Stromal cell of bone marrow (primary cell): ENCODE measurements around the gene OTOP1.
"Not testable (repeated sequence)": the region's sequence is repeated elsewhere in the genome, so short reads cannot be mapped to it uniquely, and the experiment has no call there.

Experiments used
- DNase-seq: peaks from one replicate; pipeline ENCODE4 v3.0.0-alpha.2; 2012; ENCODE audit warnings: low read depth

The OTOP1 gene

DNA sequence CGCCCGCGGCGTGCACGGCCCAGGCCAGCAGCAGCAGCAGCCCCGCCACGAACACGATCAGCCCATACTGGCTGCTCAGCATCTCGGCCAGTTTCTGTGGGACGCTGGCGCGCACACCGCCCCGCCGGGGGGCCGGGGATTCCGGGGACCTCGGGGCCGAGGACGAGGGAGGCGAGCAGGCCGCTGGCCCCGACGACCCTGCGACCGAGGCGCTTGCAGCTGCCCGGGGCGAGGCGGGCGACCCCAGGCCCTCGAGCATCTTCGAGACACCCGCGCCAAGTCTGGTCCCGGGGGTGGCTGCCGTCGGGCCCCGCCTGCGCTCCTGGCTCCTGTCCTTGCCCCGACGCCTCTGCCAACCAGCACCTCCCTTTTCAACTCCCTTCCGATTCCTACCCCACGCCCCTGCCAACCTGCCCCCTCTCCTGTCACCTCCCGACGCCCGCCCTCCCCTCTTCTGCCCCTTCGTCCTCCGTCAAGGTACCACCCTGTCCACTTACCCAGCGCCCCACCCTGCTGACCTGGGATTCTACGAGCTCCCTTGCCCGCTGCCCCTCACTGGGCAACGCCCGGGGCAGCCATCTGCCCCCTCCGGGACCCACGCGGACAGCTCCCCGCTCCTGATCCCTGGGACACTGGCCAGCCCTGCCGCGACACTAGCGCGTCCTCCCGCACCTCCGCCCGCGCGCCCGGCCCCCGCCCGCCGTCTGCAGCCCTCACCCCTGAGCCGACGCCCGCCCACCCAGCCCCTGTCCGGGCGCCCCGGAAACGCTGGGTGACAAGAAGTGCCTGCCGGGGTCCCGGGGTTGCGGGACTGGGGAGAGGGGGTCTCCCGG is at the start of gene OTOP1:
OTOP1 (minus strand) TSS at position 324 of the 833 bp plus-strand sequence; CDS start at position 259, 65 bp downstream.
- no peak for DNase-seq

- no peak for DNase-seq
Measured at GRCh38 chr4:4274226-4274625, 47.5 kb upstream of the OTOP1 start.

DNA sequence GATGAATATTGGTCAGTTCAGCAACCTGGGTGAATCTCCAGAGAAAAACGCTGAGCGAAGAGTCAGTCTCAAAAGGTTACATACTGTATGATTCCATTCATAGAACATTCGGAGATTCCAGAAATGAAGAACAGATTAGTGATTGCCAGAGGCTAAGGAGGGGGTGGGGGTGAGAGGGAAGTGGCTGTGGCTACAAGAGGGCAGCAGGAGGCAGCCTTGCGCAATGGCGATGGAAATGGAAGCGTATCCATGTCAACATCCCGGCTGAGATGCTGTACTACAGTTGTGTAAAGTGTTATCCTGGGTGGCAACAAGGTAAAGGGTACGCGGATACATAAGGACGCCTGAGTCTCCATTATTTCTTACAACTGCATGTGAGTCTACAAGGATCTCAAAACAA is 45.2 kb upstream of the OTOP1 start:
- DNase-seq: no peak

DNA sequence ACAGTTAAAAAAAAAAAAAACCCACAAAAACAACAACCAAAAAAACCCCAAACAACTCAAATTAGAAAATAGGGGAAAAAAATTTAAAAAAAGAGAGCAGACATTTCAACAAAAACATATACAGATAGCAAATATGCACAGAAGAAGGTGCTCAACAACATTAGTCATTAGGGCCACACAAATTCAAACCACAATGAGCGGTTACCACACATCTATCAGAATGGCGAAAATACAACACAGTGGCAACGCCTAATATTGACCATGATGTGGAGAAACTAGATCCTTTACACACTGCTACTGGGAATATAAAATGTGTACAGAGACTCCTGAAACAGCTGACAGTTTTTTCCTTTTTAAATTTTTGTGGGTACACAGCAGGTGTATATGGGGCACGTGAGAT is 43.8 kb upstream of the OTOP1 start:
- no peak for DNase-seq

- no peak for DNase-seq
Measured at GRCh38 chr4:4269856-4270255, 43.1 kb upstream of the OTOP1 start.

GRCh38 chr4:4269331-4269731 is 42.6 kb upstream of the OTOP1 start:
- no peak for DNase-seq

DNA sequence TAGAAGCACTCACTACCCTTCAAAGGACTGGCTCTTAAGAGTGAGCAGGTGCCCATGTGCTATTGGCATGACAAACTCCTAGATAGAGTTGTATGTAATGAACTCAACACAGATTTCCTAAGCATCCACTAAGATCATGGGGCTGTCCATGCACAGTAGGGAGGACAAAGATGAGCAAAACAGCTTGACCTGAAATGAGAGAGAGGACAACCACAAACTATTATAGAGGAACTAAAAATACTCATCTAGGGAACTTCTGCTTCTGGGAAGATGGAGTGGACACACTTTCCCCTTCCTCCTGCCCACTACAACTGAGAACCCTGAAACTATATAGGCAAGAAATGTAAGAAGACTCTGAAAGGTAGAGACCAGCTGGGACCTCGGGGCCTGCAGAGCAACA is 42.0 kb upstream of the OTOP1 start:
- no peak for DNase-seq

- no peak for DNase-seq
Measured at GRCh38 chr4:4267981-4268380, 41.3 kb upstream of the OTOP1 start.

- DNase-seq: peak; percentile 48
Measured at GRCh38 chr4:4260185-4260751, 33.5 kb upstream of the OTOP1 start.

DNA sequence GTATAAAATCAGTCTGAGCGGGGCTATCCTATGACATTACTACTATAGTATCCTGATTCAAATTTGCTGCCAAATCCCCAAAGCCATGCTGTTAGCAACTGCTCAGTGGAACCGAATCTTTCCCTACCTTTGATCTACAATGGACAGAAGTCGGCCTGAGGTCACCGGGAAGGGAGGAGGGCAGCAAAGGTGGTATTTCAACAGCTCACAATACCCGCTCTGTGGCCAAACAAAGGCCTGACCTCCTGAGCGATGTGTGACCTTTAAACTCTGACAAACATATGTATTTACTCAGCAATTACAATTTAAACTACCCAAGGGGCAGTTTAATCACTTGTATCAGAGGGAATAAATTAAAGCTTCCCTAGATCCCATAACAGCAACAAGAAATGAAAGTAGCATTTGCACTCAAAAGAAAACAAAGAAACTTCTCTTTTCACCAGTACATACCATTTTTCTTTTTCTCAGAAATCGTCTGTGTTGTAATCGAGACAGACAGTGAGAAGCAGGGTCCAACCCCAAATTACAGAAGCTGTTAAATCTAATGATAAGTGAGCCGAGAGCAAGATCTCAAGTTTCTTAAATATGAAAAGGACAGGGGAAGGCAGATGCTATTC is 32.9 kb upstream of the OTOP1 start:
- DNase-seq: no peak

DNA sequence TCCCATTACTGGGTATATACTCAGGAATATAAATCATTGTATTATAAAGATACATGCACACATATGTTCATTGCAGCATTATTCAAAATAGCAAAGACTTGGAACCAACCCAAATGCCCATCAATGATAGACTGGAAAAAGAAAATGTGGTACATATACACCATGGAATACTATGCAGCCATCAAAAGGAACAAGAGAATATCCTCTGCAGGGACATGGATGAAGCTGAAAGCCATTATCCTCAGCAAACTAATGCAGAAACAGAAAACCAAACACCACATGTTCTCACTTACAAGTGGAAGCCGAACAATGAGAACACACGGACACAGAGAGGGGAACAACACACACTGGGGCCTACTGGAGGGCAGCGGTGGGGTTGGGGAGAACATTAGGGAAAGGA is 31.0 kb upstream of the OTOP1 start:
- not testable (repeated sequence) for DNase-seq

DNA sequence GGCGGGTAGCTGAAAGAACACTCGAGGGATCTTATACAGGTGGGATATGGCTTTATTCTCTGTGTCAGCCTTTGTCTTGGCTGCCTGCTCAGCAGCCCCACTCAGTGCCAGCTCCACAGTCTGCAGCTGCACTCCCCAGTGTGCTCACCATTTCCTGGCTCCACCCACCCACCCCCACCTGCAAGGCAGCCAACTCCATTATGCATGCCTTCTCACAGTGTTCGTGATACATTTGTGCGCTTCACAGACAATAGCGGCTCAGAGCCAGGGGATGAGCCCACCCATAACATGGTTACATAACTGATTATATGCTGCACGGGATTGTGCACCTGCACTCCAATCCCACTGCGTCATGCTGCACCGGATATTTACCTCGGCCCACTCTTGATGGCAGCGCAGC is 30.1 kb upstream of the OTOP1 start:
- DNase-seq: no peak

DNA sequence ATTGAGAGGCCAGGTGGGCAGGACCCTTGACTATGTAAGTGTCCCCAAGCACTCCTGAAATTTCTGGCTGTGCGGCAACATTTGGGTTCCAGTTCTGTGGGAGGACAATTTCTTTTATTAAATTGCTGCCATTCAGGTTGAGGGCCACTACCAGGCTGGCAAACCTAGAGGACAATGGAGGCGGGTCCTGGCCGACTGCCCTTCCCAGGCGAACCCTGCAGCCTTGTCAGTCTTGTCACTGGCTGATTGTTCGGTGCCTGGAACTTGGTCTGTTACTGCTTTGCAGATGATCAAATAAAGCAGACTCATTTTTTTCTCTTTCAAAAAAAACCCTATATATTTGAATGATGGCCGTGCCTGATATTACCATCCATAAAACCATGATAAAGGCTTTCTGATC is 27.9 kb upstream of the OTOP1 start:
- DNase-seq: no peak

- DNase-seq: no peak
Measured at GRCh38 chr4:4254199-4254598, 27.5 kb upstream of the OTOP1 start.

- no peak for DNase-seq
Measured at GRCh38 chr4:4249866-4250265, 23.1 kb upstream of the OTOP1 start.

DNA sequence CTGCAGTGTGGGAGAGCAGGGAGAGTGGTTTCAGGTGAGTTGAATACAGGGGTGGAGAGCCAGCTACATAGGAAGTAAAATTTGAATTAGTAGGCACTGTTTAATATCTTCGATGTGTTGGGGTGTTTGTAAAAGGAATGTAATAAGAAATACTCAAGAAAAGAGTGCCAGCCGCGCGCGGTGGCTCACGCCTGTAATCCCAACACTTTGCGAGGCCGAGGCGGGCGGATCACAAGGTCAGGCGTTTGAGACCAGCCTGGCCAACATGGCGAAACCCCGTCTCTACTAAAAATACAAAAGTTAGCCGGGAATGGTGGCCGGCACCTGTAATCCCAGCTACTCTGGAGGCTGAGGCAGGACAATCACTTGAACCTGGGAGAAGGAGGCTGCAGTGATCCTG is 22.6 kb upstream of the OTOP1 start:
- DNase-seq: not testable (repeated sequence)

DNA sequence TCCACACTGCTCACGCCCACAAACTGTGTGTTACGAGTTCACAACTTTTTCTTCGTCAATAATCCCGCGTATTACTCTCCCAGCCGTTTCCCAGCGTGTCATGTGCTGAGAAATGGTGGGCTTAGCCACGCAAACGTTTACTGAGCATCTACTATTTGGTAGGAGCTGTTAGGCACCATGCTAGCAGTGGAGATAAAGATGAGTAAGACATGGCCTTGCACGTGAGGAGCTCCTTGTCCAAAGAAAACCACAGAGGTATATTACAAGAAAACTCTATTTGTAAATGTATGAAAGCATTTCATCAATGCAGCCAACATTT is 22.1 kb upstream of the OTOP1 start:
- DNase-seq: peak; percentile 15

DNA sequence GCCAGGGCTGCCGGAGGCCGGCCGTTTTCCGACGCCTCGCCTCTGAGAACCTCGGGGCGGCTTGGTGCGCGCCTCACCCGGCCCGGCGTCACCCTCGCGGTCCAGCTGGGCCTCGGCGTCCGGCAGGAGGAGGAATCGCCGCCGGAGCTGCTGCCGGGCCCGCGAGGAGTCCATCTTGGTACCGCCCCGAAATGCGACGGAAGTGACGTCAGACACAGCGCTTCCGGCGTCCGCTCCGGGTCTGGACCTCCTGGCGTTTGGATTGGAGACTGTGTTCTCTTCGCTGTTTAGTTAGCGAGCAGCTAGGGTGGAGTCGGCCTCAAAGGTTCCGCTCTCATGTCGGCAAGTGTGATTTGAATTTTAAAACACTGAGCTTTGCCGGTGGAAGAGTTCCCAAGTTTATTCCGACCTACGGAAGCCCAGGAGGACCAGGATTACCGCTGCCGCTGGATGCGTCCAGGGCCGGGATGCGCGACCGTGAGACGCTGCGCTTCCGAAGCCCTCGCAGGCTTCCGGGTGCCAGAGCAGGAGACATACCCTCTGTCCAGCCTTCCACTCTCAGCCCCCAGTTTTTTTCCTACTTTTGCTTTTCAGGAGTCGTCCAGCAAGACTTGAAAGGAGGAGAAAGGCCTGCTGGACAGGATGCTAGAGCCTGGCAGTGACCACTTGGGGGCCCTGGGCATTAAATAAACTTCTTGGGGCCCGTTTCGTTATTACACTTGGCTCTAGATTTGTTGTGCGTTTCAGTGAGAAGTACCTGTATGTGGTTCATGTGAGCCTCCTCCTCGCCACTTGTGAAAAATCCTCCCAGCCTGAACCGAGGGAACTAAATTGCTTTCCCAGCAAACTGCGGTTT is 21.5 kb upstream of the OTOP1 start, which contains the start of gene TMEM128:
TMEM128 (minus strand) TSS at position 195 of the 856 bp plus-strand sequence; CDS start at position 174, 21 bp downstream.
- DNase-seq: peak; percentile 86

DNA sequence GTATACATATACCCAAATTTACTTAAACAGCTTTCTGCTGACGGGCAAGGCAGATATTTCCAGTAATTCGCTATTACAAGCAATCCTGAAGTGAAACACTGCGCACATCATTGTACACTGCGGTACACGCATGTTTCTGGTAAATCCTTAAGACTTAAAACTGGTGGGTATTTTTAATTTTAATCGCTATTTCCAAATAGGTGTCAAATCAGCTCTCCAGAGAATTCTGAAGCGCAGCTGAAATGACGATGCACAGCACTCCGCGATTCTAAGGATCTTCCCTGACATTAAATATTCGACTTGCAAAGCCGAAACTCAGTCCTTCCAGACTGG is 20.9 kb upstream of the OTOP1 start:
- DNase-seq: no peak

DNA sequence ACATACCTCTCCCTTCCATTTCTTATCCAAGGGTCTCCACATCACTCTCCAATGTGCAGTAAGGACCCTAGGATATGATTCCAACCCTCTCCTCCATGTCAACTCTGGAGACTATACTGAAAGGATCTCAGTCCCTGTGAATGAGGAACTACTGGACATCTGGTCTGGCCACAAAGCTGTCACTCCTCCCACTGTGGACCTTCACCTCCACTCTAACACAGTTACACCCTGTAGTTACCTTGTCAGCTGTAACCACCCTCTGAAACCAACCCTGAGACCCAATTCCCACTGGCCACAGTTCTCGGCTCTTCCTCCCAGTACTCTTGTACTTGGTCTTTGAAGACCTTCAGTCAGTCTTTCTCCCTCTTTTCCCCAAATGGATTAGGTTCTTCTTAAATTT is 18.4 kb upstream of the OTOP1 start:
- DNase-seq: no peak

DNA sequence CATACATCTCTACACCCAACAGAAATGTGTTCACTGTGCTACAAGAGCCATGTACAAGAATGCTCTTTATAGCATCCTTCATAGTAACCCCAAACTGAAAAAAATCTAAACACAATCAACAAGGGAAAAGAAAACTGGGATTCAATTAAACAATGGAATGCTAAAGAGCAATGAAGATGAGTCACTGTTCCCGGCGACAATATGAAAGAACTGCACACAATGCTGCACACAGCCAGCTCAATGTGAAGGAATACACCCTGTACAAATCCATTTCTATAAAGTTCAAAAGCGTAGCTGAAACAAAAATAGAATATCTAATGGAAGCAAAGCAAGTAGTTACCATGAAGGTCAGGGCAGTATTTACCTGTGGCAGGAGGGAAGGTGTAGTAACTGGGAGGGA is 12.8 kb upstream of the OTOP1 start:
- not testable (repeated sequence) for DNase-seq

DNA sequence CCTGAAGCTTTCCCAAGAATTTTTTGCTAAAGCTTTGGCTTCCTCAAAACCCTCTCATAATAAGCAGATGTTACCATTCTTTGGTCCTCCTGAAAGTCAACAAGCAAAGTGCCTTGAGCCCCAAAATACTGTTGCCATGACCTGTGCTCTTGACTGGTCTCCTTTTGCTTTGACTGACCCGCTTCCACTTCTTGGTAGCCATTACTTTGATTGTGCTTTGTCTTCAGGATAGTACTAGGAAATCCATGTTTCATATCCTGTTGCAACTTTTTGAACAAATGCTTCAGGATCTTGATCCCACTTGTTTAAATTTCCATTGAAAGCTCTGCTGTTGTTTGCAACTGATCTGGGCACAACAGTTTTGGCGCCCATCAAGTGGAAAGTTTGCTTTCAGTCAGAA is 6.9 kb upstream of the OTOP1 start:
- DNase-seq: no peak

GRCh38 chr4:4228356-4228668 is 1.6 kb upstream of the OTOP1 start:
- DNase-seq: no peak
